Astrocyte (in vitro differentiated cells and primary cell): ENCODE measurements around the gene MAP3K6.

Experiments
- EZH2 ChIP-seq: IDR thresholded peaks from 2 replicates; pipeline ENCODE4 v1.6.1; 2012; ENCODE audit warnings: mild to moderate bottlenecking, low read length, inconsistent platforms; ENCODE audit not compliant: insufficient read depth
- TF ChIP-seq, protein P1 (sequence below): IDR thresholded peaks from 2 replicates; pipeline ENCODE4 v1.5.1; 2011; ENCODE audit warnings: low read depth, mild to moderate bottlenecking, inconsistent platforms, low read length, moderate library complexity; ENCODE audit not compliant: insufficient read depth

DNA sequence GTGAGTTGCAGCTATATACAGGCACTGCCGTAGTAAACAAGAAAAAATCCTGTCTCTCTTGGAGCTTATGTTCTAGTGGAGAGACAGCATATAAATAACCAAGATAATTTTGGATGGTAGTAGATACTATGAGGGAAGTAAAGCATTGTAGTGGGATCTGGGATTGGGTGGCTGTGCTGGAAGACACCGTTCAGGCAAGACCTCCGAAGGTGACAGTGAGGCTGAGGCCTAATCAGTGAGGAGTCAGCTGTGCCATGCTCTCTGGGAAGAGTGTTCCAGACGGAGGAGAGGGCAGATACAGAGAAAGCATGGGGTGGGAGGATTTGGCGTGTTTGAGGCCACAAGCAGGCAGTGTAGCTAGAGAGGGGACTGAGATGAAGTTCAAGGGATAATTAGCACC, 38.8 kb downstream of the MAP3K6 start:
- TF ChIP-seq, protein P1, sequence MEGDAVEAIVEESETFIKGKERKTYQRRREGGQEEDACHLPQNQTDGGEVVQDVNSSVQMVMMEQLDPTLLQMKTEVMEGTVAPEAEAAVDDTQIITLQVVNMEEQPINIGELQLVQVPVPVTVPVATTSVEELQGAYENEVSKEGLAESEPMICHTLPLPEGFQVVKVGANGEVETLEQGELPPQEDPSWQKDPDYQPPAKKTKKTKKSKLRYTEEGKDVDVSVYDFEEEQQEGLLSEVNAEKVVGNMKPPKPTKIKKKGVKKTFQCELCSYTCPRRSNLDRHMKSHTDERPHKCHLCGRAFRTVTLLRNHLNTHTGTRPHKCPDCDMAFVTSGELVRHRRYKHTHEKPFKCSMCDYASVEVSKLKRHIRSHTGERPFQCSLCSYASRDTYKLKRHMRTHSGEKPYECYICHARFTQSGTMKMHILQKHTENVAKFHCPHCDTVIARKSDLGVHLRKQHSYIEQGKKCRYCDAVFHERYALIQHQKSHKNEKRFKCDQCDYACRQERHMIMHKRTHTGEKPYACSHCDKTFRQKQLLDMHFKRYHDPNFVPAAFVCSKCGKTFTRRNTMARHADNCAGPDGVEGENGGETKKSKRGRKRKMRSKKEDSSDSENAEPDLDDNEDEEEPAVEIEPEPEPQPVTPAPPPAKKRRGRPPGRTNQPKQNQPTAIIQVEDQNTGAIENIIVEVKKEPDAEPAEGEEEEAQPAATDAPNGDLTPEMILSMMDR = no peak
- no peak for TF ChIP-seq EZH2
